Fibroblast of peridontal ligament (primary cell): Measurements from ENCODE around the gene DNAJB11.
"Not testable (repeated sequence)": the region's sequence is repeated elsewhere in the genome, so short reads cannot be mapped to it uniquely, and the experiment has no call there.

ENCODE experiments used
- DNase-seq: peaks from one replicate; pipeline ENCODE4 v3.0.0-alpha.2; 2010; ENCODE audit errors: extremely low read depth

Gene DNAJB11

DNA sequence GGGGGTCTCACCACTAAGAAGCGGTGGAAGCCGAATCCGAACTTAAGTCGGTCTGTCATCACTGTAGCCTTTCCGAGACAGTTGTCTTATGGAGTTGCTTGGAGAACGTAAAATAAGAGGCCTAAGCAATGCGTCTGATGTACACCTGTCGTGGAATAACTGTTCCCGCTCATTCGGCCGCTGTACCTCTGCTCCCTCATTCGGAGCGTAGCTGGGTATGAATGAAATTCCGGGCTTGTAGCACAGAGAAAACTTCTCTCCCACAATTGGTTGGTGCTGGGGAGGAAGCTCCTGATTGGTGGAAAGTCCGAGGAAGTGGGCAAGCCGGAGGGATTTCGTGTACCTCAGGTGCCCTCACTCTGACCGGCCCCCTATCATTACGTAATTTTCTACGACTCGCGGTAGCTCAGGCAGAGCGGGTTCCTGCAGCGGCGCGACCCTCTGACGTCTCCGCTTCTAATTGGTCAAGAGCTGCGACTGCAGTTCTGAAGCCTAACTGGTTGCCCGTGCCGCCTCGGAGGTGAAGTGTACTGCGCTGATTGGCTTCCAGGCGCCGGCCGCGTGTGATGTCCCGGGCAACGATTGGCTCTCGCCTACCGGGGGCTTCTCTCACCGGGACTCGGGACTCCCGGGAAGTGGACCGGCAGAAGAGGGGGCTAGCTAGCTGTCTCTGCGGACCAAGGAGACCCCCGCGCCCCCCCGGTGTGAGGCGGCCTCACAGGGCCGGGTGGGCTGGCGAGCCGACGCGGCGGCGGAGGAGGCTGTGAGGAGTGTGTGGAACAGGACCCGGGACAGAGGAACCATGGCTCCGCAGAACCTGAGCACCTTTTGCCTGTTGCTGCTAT, at the start of gene DNAJB11:
Gene DNAJB11, plus strand, starts transcription at position 625 of the 845 bp plus-strand sequence. Its CDS starts 178 bp downstream, at position 803.
- peak; percentile 100 for DNase-seq

DNA sequence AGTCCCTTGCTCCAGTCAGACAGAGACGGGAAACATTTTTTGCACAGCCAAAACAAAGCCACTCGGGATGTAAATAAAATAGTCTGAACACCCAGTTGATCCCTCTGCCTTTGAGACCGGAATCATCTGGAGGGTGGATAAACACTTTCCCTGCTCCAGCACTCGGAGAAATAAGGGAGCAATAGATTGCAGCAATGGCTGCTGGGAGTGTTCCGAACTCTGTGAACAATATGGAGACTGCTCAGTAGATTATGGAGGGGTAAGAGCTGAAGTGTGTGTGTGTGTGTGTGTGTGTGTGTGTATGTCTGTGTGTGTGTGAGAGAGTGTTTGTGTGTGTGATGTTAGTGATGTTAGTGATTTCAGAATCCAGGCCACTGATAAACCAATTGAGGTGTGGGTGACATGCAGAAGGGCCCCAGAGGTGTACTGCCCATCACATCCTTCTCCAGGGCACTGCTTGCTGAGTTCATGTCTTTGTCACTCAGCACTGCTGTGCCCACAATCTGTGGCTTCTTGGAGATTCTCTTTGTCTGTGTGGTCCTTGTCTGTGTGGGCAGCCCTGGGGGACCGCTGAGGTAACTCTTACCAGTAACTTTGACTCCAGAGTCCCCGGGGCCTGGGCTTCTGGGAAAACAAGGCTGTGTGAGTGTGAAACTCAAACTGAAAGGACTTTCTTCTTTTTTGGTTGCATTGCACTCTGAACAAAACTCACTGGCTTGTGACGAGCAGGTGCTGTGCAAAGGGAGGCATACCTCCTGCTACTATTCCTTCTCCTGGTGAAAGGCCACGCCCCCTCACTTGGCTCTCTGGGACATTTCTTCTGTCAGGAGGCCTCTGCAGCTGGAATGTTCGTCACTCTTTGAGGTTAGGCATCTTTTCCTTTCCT, 49.3 kb upstream of the DNAJB11 start:
- DNase-seq = no peak

- DNase-seq = no peak
These were observed 47.5 kb upstream of the DNAJB11 start for GRCh38 chr3:186523022-186523421.

- DNase-seq = no peak
These were observed 47.1 kb upstream of the DNAJB11 start for GRCh38 chr3:186523434-186523833.

DNA sequence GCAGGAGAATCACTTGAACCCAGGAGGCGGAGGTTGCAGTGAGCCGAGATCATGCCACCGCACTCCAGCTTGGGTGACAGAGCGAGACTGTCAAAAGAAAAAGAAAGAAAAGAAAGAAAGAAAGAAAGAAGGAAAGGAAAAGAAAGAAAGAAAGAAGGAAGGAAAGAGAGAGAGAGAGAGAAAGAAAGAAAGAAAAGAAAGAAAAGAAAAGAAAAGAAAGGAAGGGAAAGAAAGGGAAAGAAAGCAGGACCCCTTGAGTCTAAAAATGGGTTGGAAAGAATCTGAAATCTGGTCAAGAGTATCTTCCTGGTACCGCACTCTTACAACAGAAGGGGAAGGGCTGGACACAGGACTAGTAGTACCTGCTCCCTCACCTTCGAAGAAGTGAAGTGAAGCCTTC, 45.9 kb upstream of the DNAJB11 start:
- DNase-seq = no peak

DNA sequence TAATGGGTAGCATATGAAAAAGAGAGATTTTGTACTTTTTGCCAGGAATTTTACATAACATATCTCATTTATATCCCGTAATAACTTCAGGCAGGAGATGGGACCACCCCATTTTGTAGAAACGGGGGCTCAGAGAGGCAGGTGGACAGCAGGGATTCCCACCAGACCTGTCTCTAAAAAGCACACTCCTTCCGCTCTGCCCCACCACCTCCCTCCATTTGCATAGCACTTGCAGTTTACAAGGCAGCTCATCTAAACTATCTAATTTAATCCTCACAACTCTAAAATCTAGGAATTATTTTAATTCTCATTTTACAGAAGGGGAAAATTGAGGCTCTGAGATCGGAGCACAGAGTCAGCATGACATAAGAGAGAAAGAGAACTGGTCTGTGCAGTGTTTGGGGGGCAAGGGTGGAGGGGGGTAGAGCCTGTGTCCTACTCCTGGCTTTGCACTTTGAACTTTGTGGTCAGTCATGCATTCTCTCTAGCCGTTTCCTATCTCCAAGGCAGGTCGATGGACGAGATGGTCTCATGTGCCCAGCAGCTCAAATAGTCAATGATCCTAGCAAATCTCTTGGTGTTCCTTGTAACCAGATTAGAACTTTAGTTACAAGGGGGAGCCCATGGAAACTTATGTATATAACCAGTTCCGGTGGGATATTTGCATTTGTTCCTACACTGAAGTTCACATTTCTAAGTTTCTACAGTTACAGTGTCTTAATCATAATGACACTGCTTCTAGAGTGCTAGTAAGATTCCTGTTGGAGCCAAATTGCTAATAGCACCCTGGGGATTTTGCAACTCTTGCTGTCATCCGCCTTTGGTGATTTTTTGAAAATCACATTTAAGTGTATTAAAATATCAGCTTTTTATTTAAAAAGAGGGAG, 44.9 kb upstream of the DNAJB11 start:
- no peak for DNase-seq

- no peak for DNase-seq
These were observed 44.3 kb upstream of the DNAJB11 start for GRCh38 chr3:186526256-186526606.

DNA sequence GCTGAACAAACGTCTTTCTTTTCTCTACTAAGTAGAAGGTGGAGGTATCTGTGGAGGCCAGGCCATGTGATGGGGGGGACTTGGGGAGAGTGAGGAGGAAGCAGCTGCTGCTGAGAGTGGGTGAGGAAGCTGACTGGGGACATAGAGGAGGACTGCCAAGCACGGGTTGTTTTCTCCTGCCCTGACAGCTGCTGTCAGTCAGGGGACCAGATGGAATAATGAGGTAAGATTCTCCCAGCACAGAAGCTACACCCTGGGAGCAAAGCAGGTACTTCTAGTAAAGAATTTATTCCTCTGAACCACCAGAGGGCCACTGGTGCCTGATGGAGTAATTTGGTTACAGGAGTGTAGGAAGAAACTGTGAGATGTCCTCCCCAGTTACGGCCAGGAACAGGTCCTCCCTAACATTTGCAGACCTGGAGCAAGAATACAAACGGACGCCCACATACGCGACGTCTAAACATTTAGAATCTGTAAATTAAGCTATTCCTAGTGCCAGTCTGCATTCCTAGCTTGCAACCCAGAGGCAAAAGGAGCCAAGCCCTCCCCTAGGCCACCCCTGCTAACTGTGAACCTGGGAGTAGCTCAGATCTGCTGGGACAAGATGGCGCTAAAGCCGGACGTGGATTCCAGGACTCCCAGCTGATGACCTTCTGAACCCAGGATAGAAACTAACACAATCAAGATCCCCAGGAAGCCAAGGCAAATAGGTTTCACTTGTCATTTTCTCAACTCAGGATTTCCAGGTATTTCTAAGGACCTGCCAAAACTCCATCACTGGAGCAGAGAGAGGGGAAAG, 41.1 kb upstream of the DNAJB11 start:
- no peak for DNase-seq

- DNase-seq = no peak
These were observed 40.1 kb upstream of the DNAJB11 start for GRCh38 chr3:186530415-186530814.

DNA sequence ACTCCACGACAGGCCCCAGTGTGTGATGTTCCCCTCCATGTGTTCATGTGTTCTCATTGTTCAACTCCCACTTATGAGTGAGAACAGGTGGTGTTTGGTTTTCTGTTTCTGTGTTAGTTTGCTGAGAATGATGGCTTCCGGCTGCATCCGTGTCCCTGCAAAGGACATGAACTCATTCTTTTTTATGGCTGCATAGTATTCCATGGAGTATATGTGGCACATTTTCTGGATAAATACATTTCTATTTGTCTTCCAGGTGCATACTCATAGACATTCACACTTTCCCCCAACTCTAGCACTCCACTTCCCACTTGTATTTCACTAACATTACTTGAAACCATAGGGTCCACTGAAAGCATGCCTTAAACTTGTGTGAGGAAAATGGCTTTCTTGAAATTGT, 38.8 kb upstream of the DNAJB11 start:
- DNase-seq = not testable (repeated sequence)

- DNase-seq = no peak
These were observed 37.9 kb upstream of the DNAJB11 start for GRCh38 chr3:186532598-186533072.

- no peak for DNase-seq
These were observed 36.3 kb upstream of the DNAJB11 start for GRCh38 chr3:186534113-186534669.

DNA sequence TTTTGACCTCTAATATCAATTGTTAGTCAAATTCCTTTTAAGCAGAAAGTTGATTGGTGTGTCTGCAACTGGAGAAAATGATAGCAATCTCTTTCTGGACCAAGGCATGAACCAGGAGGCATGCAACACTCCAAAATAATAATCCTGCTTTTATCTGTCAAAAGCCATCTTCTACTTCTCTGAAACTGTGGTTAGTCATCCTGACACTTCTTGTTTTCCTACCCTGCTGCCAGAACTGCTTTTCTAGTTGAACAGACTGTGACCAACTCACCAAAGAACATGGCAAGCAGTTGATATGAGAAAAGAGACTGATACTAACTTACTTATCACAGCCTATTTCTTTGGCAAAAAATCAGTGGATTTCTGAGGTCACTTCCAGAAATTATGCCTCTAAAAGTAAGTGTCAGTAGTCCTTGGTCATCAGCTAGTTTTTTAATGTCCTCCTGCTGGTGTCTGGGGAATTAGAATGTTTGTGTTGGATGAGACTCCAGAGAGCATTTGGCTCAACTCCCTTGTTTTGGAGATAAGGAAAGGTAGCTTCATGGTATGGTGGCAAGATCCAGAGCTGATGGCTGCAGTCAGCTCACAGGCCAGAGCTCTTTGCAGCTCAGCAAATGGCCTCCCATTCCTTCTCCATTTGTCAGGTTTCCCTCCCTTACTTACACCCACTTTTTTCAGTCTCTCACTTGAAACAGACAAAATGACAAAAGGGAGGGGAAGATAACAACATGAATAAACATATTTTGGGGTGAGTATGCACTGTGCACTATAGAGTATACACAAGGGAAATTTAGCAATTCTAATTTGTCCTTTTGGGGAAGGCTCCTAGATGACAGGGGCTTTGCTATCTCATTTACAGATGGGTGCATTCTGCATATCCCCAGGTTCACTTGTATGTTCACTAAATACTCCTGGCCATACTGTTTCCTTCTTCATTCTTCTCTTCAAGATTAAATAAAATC, 33.4 kb upstream of the DNAJB11 start:
- DNase-seq = no peak

DNA sequence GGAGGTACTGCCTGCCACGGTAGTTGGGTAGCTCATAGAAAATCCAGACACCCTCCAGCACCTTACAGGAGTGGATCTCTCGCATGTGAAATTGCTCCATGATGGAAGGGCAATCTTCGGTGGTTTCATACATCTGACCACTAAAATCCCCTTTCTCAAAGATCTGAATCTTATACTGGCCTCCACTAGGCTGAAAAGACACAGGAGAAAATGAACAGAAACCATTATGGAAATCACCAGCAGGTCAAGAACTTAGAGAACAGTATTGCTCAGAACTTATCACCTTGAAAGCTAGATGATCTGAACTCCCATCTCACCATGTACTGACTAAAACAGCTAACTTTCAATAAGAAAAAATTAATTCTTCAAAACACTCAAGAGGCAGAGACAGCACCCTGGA, 31.7 kb upstream of the DNAJB11 start:
- DNase-seq = no peak

- DNase-seq = peak; percentile 80
These were observed 30.2 kb upstream of the DNAJB11 start for GRCh38 chr3:186540221-186540834.

DNA sequence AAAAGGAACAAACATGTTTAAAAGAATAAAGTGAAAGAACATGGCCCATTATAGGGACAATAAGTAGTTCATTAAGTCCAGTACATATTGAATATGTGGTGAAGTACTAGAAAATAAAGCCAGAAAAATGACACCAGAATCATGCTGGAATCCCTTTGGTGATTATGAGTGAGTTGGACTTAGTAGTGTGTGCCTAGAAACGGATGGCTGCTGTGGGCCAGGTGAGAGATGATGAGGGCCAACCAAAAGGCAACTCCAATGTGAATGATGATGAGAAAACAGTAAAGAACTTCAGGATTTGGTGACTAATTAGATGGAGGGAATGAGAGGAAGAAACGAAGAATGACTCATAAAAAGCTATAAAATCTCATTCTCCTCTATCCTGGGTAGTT, 29.7 kb upstream of the DNAJB11 start:
- peak; percentile 3 for DNase-seq

- DNase-seq = peak; percentile 45
These were observed 26.2 kb upstream of the DNAJB11 start, which contains the start of gene CRYGS for GRCh38 chr3:186544281-186544680. CRYGS (minus strand) TSS chr3:186544380; CDS start chr3:186544326, 54 bp downstream.

- DNase-seq = no peak
These were observed 21.0 kb upstream of the DNAJB11 start for GRCh38 chr3:186549497-186549896.

GRCh38 chr3:186551387-186551786, 19.1 kb upstream of the DNAJB11 start:
- no peak for DNase-seq
